Measurements from ENCODE around the gene ADAM8.

The ADAM8 gene

GRCh38 chr10:133249975-133250754 is 26.5 kb downstream of the ADAM8 start:
- no peak for TF ChIP-seq CTCF (conservative IDR thresholded peaks at IDR 0.05; ENCODE audit: low read depth)
- CTCF ChIA-PET = no interaction called here
- DNase-seq (ENCODE audit: low spot score) = no peak
- H3K27ac ChIP-seq = no peak overlapping the region
- POLR2A ChIA-PET (ENCODE audit: low non-redundant PET) = no interaction called here

GRCh38 chr10:133249094-133249780 is 27.4 kb downstream of the ADAM8 start:
- ChIA-PET CTCF (no interaction called here), POLR2A (ENCODE audit: low non-redundant PET) (no interaction called here)
- DNase-seq (ENCODE audit: low spot score) = no peak
- TF ChIP-seq CTCF (conservative IDR thresholded peaks at IDR 0.05; ENCODE audit: low read depth) = no peak
- H3K27ac ChIP-seq = no peak overlapping the region

- H3K27ac ChIP-seq = no peak overlapping the region
- ChIA-PET POLR2A (ENCODE audit: low non-redundant PET) (no interaction called here), CTCF (no interaction called here)
- no peak for DNase-seq (ENCODE audit: low spot score)
- TF ChIP-seq CTCF (conservative IDR thresholded peaks at IDR 0.05; ENCODE audit: low read depth) = no peak
These were observed 28.3 kb downstream of the ADAM8 start for GRCh38 chr10:133248334-133248715.

- ChIA-PET POLR2A (ENCODE audit: low non-redundant PET) (no interaction called here), CTCF (interaction anchor here (0.6 to 1.4 kb wide), 8 partner anchors 8 to 104 kb away, joined by 3 to 8 read pairs (median 4); partner anchors contain the start of gene ADAM8)
- no peak for TF ChIP-seq CTCF (conservative IDR thresholded peaks at IDR 0.05; ENCODE audit: low read depth)
- DNase-seq (ENCODE audit: low spot score) = no peak
- no peak overlapping the region for H3K27ac ChIP-seq
These were observed 28.9 kb downstream of the ADAM8 start for GRCh38 chr10:133247681-133248333.

- no peak overlapping the region for H3K27ac ChIP-seq
- ChIA-PET POLR2A (ENCODE audit: low non-redundant PET) (interaction anchor here (0.7 kb wide), 1 partner anchor 33 kb away, joined by 5 read pairs; no protein-coding TSS in a partner anchor), CTCF (interaction anchor here (0.6 to 1.4 kb wide), 9 partner anchors 8 to 100 kb away, joined by 3 to 8 read pairs (median 5); partner anchors contain the start of gene ADAM8)
- no peak for TF ChIP-seq CTCF (conservative IDR thresholded peaks at IDR 0.05; ENCODE audit: low read depth)
- no peak for DNase-seq (ENCODE audit: low spot score)
These were observed 30.4 kb downstream of the ADAM8 start for GRCh38 chr10:133246236-133246626.

- no peak for DNase-seq (ENCODE audit: low spot score)
- ChIA-PET CTCF (no interaction called here), POLR2A (ENCODE audit: low non-redundant PET) (interaction anchor here (0.7 kb wide), 1 partner anchor 13 kb away, joined by 3 read pairs; no protein-coding TSS in a partner anchor)
- no peak overlapping the region for H3K27ac ChIP-seq
- TF ChIP-seq CTCF (conservative IDR thresholded peaks at IDR 0.05; ENCODE audit: low read depth) = no peak
These were observed 31.0 kb downstream of the ADAM8 start for GRCh38 chr10:133245439-133246235.
